Naive thymus-derived CD4-positive, alpha-beta T cell (primary cell): Measurements from ENCODE around the gene HTR6. TPM values are rescaled to one million over a fixed set of nuclear protein-coding genes. Genes with fewer than 3 reads are reported as not detected.

ENCODE experiments used
- ATAC-seq: fragments of 150-1000 bp; cut with Tn5 transposase; 2 replicates; pipeline ENCODE4 v1.10.0; 2021; ENCODE audit warnings: mild to moderate bottlenecking, moderate library complexity
- CTCF ChIA-PET: fragments of 350-600 bp; sonication (Branson Sonifier 250); formaldehyde crosslinking; loops from one replicate; lab custom pipeline; 2021; ENCODE audit warnings: antibody characterized with exemption; lab: Charles Lee
- POLR2A ChIA-PET: fragments of 350-600 bp; sonication (Branson Sonifier 250); formaldehyde crosslinking; loops from one replicate; lab custom pipeline; 2021; ENCODE audit warnings: antibody characterized with exemption, inconsistent platforms; lab: Charles Lee
- DNase-seq, 9 donors: peaks; one replicate each; pipeline versions ENCODE4 v3.0.0 to v3.0.0-alpha.2; 2020 to 2022; ENCODE audit warnings: mixed read lengths in 1 of 9
- H3K27ac ChIP-seq: one replicate; pipeline ENCODE4 v1.7.0; 2013; ENCODE audit warnings: mild to moderate bottlenecking, low read depth, low read length, moderate library complexity
- H3K27me3 ChIP-seq, 2 donors: one replicate each; pipeline ENCODE4 v1.7.0; 2013; ENCODE audit warnings: low read length in 2 of 2, mild to moderate bottlenecking in 2 of 2, moderate library complexity in 2 of 2; ENCODE audit not compliant: control insufficient read depth in 2 of 2, insufficient read depth in 2 of 2
- H3K36me3 ChIP-seq, 3 experiments: 1 replicate in 2 of 3; 2 replicates in 1 of 3; pipeline ENCODE4 v1.7.0; 2013; ENCODE audit warnings: low read length in 3 of 3, mild to moderate bottlenecking in 3 of 3, moderate library complexity in 1 of 3; ENCODE audit not compliant: insufficient read depth in 3 of 3, control insufficient read depth in 2 of 3
- H3K4me1 ChIP-seq, 2 donors: one replicate each; pipeline ENCODE4 v1.7.0; 2013; ENCODE audit warnings: low read length in 2 of 2, mild to moderate bottlenecking in 2 of 2, moderate library complexity in 1 of 2; ENCODE audit not compliant: control insufficient read depth in 2 of 2, insufficient read depth in 2 of 2
- H3K4me3 ChIP-seq: 2 replicates; pipeline ENCODE4 v1.7.0; 2013; ENCODE audit warnings: mild to moderate bottlenecking, low read length
- H3K9me3 ChIP-seq, 3 experiments: 1 replicate in 2 of 3; 2 replicates in 1 of 3; pipeline ENCODE4 v1.7.0; 2013; ENCODE audit warnings: low read length in 3 of 3; ENCODE audit not compliant: control insufficient read depth in 2 of 3
- H3K27ac Mint-ChIP-seq, 9 donors: one replicate each; pipeline ENCODE4 v1.8.0; 2020 to 2022; ENCODE audit warnings: mixed read lengths in 9 of 9, mild to moderate bottlenecking in 8 of 9, moderate library complexity in 5 of 9, inconsistent platforms in 2 of 9
- H3K27me3 Mint-ChIP-seq, 5 donors: one replicate each; pipeline ENCODE4 v1.8.0; 2021 to 2022; ENCODE audit warnings: mixed read lengths in 5 of 5, mild to moderate bottlenecking in 1 of 5
- H3K36me3 Mint-ChIP-seq, 5 donors: one replicate each; pipeline ENCODE4 v1.8.0; 2020 to 2022; ENCODE audit warnings: mixed read lengths in 5 of 5, mild to moderate bottlenecking in 3 of 5, inconsistent platforms in 1 of 5
- H3K4me1 Mint-ChIP-seq, 7 donors: one replicate each; pipeline ENCODE4 v1.8.0; 2020 to 2022; ENCODE audit warnings: mixed read lengths in 7 of 7, mild to moderate bottlenecking in 3 of 7, inconsistent platforms in 1 of 7
- H3K4me3 Mint-ChIP-seq, 10 donors: one replicate each; pipeline ENCODE4 v1.8.0; 2020 to 2022; ENCODE audit warnings: mild to moderate bottlenecking in 10 of 10, mixed read lengths in 10 of 10, moderate library complexity in 6 of 10, inconsistent platforms in 2 of 10
- H3K9me3 Mint-ChIP-seq, 11 donors: one replicate each; pipeline ENCODE4 v1.8.0; 2020 to 2022; ENCODE audit warnings: mixed read lengths in 11 of 11, mild to moderate bottlenecking in 4 of 11, inconsistent platforms in 1 of 11, moderate library complexity in 1 of 11
- intact Hi-C, 2 donors: fragments of 100-400 bp; cut with micrococcal nuclease; formaldehyde crosslinking; loops; one replicate each; pipeline ENCODE4 v1.15.1; 2023
- polyA plus RNA-seq, 2 donors: library from polyadenylated mRNA; unstranded; fragments of 300-500 nt; fragmentation: Illumina TruSeq; gene quantifications; one replicate each; pipeline ENCODE4 v1.2.3, GENCODE V29; 2021
- total RNA-seq, 6 experiments: library from RNA in 5 of 6; stranded (reverse) in 5 of 6; gene quantifications; 1 replicate in 5 of 6; 2 replicates in 1 of 6; pipeline ENCODE4 v1.2.3 and lab custom pipeline; 2021 to 2026

Gene HTR6
- total and polyA plus RNA-seq, 7 experiments from 2014 or later, result 0.13 to 0.92 (median 0.47) TPM; not detected in 3

DNA sequence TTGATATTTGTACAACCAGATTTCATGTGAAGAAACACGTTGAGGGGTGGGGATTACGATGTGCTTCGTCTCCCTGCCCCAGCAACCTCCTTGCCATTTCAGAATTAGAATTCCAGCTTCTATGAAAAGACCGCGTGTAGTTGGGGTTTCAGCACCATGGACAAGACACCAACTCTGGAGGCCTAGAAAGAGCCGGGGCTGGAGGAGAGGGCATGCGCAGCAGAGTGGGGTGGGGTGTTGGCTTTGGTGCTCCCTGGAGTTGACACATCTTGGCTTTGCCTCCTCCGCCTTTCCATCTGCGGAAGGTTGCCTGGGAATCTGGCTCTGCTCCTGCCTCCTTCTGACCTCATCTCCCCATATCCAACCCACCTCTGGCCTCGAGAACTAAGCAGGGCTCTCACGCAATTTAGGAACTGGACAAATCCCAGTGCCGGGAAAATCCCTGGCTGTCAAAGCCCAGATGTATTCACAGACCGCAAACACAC lies 11.8 kb downstream of the HTR6 start:
- H3K9me3 Mint-ChIP-seq, result no peaks in the 10 kb centered on the region

DNA sequence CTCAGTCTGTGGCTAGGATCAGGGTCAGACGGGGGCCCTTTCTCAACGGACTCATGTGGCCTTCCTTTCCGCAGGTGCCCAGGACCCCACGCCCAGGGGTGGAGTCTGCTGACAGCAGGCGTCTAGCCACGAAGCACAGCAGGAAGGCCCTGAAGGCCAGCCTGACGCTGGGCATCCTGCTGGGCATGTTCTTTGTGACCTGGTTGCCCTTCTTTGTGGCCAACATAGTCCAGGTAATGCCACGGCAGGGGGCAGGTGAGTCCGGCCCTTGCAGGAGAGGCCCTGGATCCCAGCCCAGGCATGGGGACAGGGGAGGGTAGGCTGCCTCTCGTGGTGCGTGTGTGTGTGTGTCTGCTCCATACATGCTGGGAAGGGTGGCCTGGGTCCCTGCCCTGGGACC lies 13.8 kb downstream of the HTR6 start:
- intact Hi-C loops, result no loop called here
- CTCF ChIA-PET, result interaction anchor here (0.8 kb wide), 1 partner anchor 14 kb away, joined by 4 read pairs; the partner anchor contains the start of gene HTR6
- Histone ChIP-seq H3K27me3 (no peaks in the 10 kb centered on the region), H3K36me3 (peaks cover 0 to 15% (median 0%) of the 10 kb centered on the region in 3 experiments), H3K4me1 (no peaks in the 10 kb centered on the region), H3K9me3 (no peaks in the 10 kb centered on the region), H3K27ac (no peak overlapping the region), H3K4me3 (no peak overlapping the region)
- H3K4me1 Mint-ChIP-seq, result peaks cover 0 to 9% (median 0%) of the 10 kb centered on the region in 7 donors
- H3K4me3 Mint-ChIP-seq, result no peak overlapping the region
- DNase-seq (no peak), ATAC-seq (no peak)
- POLR2A ChIA-PET, result interaction anchor here (1.3 kb wide), 1 partner anchor 10 kb away, joined by 3 read pairs; no protein-coding TSS in a partner anchor
- H3K36me3 Mint-ChIP-seq, result peaks cover 0 to 7% (median 0%) of the 10 kb centered on the region in 5 donors
- H3K27me3 Mint-ChIP-seq, result peaks cover 0 to 5% (median 0%) of the 10 kb centered on the region in 5 donors
- H3K27ac Mint-ChIP-seq, result no peak overlapping the region
- H3K9me3 Mint-ChIP-seq, result no peaks in the 10 kb centered on the region

More for the DNA sequence above, 11.8 kb downstream of the HTR6 start:
- Histone ChIP-seq H3K27me3 (no peaks in the 10 kb centered on the region), H3K9me3 (no peaks in the 10 kb centered on the region), H3K36me3 (peaks cover 0 to 9% (median 0%) of the 10 kb centered on the region in 3 experiments), H3K4me1 (no peaks in the 10 kb centered on the region), H3K4me3 (no peak overlapping the region), H3K27ac (no peak overlapping the region)
- peaks cover 0 to 6% (median 0%) of the 10 kb centered on the region in 7 donors for H3K4me1 Mint-ChIP-seq
- no peak overlapping the region for H3K4me3 Mint-ChIP-seq
- ChIA-PET POLR2A (no interaction called here), CTCF (interaction anchor here (1.1 to 1.8 kb wide), 2 partner anchors 11 to 14 kb away, joined by 3 to 5 read pairs; no protein-coding TSS in a partner anchor)
- no peaks in the 10 kb centered on the region for H3K36me3 Mint-ChIP-seq
- no peak overlapping the region for H3K27ac Mint-ChIP-seq
- intact Hi-C loops, result no loop called here
- DNase-seq, result peak in 2 of 9 donors; percentile 36 to 38
- no peak for ATAC-seq
- peaks cover 0 to 14% (median 5%) of the 10 kb centered on the region in 5 donors for H3K27me3 Mint-ChIP-seq

DNA sequence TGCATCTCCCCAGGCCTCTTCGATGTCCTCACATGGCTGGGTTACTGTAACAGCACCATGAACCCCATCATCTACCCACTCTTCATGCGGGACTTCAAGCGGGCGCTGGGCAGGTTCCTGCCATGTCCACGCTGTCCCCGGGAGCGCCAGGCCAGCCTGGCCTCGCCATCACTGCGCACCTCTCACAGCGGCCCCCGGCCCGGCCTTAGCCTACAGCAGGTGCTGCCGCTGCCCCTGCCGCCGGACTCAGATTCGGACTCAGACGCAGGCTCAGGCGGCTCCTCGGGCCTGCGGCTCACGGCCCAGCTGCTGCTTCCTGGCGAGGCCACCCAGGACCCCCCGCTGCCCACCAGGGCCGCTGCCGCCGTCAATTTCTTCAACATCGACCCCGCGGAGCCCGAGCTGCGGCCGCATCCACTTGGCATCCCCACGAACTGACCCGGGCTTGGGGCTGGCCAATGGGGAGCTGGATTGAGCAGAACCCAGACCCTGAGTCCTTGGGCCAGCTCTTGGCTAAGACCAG lies 14.3 kb downstream of the HTR6 start:
- ChIA-PET CTCF (no interaction called here), POLR2A (no interaction called here)
- Mint-ChIP-seq H3K27ac (no peak overlapping the region), H3K4me1 (peaks cover 0 to 9% (median 0%) of the 10 kb centered on the region in 7 donors), H3K27me3 (peaks cover 0 to 5% (median 0%) of the 10 kb centered on the region in 5 donors), H3K36me3 (peaks cover 0 to 7% (median 0%) of the 10 kb centered on the region in 5 donors), H3K9me3 (no peaks in the 10 kb centered on the region), H3K4me3 (no peak overlapping the region)
- Histone ChIP-seq H3K9me3 (no peaks in the 10 kb centered on the region), H3K4me1 (no peaks in the 10 kb centered on the region), H3K36me3 (peaks cover 0 to 15% (median 0%) of the 10 kb centered on the region in 3 experiments), H3K27me3 (no peaks in the 10 kb centered on the region), H3K27ac (no peak overlapping the region), H3K4me3 (no peak overlapping the region)
- ATAC-seq (no peak), DNase-seq (no peak)
- intact Hi-C loops, result no loop called here

DNA sequence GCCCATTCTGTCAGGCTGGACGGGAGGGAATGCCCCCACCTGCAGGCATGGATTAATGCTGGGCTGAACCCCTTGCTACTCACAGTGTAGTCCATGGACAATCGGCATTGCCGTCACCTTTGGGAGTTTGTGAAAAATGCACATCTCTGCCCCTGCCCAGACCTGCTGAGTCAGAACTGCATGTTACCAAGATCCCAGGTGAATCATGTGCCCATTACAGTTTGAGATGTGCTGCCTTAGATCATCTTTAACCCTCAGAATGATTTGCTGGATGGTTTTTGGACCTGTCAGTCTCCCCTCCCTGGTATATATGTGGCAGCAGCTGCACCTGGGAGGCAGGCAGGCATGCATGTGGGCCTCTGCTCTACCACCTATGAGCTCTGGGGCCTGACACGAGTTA lies 15.0 kb downstream of the HTR6 start:
- Mint-ChIP-seq H3K36me3 (peaks cover 0 to 11% (median 0%) of the 10 kb centered on the region in 5 donors), H3K4me3 (no peak overlapping the region), H3K4me1 (peaks cover 0 to 9% (median 0%) of the 10 kb centered on the region in 7 donors), H3K9me3 (no peaks in the 10 kb centered on the region), H3K27me3 (peaks cover 0 to 5% (median 0%) of the 10 kb centered on the region in 5 donors), H3K27ac (no peak overlapping the region)
- ATAC-seq (no peak), DNase-seq (no peak)
- CTCF ChIA-PET, result no interaction called here
- intact Hi-C loops, result no loop called here
- Histone ChIP-seq H3K36me3 (peaks cover 0 to 15% (median 0%) of the 10 kb centered on the region in 3 experiments), H3K9me3 (no peaks in the 10 kb centered on the region), H3K4me3 (no peak overlapping the region), H3K4me1 (no peaks in the 10 kb centered on the region), H3K27ac (no peak overlapping the region), H3K27me3 (no peaks in the 10 kb centered on the region)
- POLR2A ChIA-PET, result no interaction called here

DNA sequence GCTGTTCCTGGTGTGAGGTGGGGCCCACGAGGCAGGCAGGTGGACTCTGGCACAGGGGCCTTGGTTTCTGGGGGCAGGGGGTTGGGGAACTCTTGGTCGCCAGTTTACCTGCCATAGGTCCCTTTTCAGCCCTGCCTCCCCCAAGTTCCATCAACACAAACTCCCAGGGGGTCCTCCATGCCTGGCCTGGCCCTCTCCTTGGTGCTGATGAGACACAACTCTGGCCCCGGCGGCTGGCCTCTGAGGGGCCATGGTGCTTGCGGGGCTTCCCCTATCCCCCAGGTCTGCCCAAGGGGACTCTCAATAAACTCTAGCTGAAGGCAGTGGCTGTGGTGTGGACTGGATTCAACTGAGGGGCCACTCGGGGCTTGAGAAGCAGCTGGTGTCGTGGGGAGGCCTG lies 16.0 kb downstream of the HTR6 start:
- Histone ChIP-seq H3K36me3 (peaks cover 0 to 15% (median 0%) of the 10 kb centered on the region in 3 experiments), H3K4me1 (no peaks in the 10 kb centered on the region), H3K27me3 (no peaks in the 10 kb centered on the region), H3K4me3 (no peak overlapping the region), H3K27ac (no peak overlapping the region), H3K9me3 (no peaks in the 10 kb centered on the region)
- peaks cover 0 to 2% (median 0%) of the 10 kb centered on the region in 5 donors for H3K27me3 Mint-ChIP-seq
- ATAC-seq, result no peak
- intact Hi-C loops, result no loop called here
- peaks cover 0 to 16% (median 0%) of the 10 kb centered on the region in 5 donors for H3K36me3 Mint-ChIP-seq
- CTCF ChIA-PET, result interaction anchor here (0.9 to 1.8 kb wide), 3 partner anchors 12 to 96 kb away, joined by 3 to 7 read pairs (median 3); no protein-coding TSS in a partner anchor
- no peak overlapping the region for H3K4me3 Mint-ChIP-seq
- H3K27ac Mint-ChIP-seq, result peak overlapping the region in 1 of 9 donors; percentile 58
- H3K9me3 Mint-ChIP-seq, result no peaks in the 10 kb centered on the region
- POLR2A ChIA-PET, result no interaction called here
- no peak for DNase-seq
- H3K4me1 Mint-ChIP-seq, result peaks cover 0 to 9% (median 0%) of the 10 kb centered on the region in 7 donors

DNA sequence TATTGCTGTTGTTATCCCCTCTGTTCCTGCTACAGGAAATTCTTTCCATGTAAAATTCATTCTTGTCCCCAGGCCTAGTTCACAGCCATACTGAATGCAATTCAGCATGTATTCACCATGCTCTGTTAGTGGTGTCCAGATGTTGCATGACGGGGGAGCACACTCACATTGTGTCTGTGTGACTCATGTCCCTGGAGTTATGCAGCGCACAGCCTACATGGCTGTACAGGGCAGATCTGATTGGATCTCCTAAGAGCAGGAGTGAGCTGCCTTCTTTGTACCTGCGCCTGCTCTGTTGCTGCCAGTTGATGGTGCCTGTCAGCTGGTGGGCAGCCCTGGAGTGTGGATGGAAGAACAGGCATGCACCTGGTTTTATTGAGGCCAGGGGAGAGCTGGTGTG lies 17.6 kb downstream of the HTR6 start:
- peaks cover 0 to 1% (median 0%) of the 10 kb centered on the region in 5 donors for H3K27me3 Mint-ChIP-seq
- H3K4me1 Mint-ChIP-seq, result peaks cover 0 to 17% (median 13%) of the 10 kb centered on the region in 7 donors
- H3K4me3 ChIP-seq, result no peak overlapping the region
- peaks cover 0 to 15% (median 0%) of the 10 kb centered on the region in 3 experiments for H3K36me3 ChIP-seq
- no peaks in the 10 kb centered on the region for H3K27me3 ChIP-seq
- intact Hi-C loops, result no loop called here
- peaks cover 0 to 1% (median 0%) of the 10 kb centered on the region in 3 experiments for H3K9me3 ChIP-seq
- POLR2A ChIA-PET, result no interaction called here
- peaks cover 0 to 18% (median 4%) of the 10 kb centered on the region in 5 donors for H3K36me3 Mint-ChIP-seq
- CTCF ChIA-PET, result interaction anchor here (0.9 to 1.8 kb wide), 3 partner anchors 11 to 22 kb away, joined by 3 to 7 read pairs (median 3); no protein-coding TSS in a partner anchor
- H3K4me1 ChIP-seq, result peaks cover 9 to 12% of the 10 kb centered on the region in 2 donors
- no peak overlapping the region for H3K4me3 Mint-ChIP-seq
- peak overlapping the region in 2 of 9 donors; percentile 5 to 15 for H3K27ac Mint-ChIP-seq
- no peak for ATAC-seq
- no peaks in the 10 kb centered on the region for H3K9me3 Mint-ChIP-seq
- no peak overlapping the region for H3K27ac ChIP-seq
- DNase-seq, result no peak
